ENCODE measurements around the gene MVD. TPM values are rescaled to one million over a fixed set of nuclear protein-coding genes. Genes with fewer than 3 reads are reported as not detected.

The MVD gene
- total RNA-seq, 4 donors from 2014 or later, result 36.8 to 107 (median 60.6) TPM

DNA sequence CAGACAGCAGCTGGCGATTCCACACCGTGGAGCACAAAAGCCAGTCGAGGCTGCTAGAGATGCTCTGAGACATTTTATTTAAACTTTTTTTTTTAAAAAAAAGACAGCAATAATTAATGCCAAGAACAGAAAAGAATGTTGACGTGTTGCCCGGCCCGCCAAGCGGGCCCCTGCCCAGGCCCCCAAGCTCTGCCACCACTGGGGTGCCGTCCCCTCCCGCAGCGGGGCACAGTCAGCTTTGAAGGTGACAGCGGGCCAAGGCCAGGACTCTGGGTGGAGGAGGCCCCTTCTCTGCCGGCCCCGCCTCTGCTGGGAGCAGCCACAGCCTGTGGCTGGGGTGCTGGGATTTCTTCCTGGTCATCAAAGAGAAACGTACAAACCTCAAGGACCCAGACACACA, 33.5 kb upstream of the MVD start:
- Histone ChIP-seq H3K27ac (no peak overlapping the region), H3K9me3 (no peaks in the 10 kb centered on the region), H3K4me1 (peaks cover 0 to 52% (median 21%) of the 10 kb centered on the region in 4 donors), H3K36me3 (peaks cover 0 to 38% (median 0%) of the 10 kb centered on the region in 3 donors), H3K27me3 (no peaks in the 10 kb centered on the region), H3K4me3 (no peak overlapping the region)
- TF ChIP-seq, protein P1, sequence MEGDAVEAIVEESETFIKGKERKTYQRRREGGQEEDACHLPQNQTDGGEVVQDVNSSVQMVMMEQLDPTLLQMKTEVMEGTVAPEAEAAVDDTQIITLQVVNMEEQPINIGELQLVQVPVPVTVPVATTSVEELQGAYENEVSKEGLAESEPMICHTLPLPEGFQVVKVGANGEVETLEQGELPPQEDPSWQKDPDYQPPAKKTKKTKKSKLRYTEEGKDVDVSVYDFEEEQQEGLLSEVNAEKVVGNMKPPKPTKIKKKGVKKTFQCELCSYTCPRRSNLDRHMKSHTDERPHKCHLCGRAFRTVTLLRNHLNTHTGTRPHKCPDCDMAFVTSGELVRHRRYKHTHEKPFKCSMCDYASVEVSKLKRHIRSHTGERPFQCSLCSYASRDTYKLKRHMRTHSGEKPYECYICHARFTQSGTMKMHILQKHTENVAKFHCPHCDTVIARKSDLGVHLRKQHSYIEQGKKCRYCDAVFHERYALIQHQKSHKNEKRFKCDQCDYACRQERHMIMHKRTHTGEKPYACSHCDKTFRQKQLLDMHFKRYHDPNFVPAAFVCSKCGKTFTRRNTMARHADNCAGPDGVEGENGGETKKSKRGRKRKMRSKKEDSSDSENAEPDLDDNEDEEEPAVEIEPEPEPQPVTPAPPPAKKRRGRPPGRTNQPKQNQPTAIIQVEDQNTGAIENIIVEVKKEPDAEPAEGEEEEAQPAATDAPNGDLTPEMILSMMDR (IDR thresholded peaks at IDR 0.05), result no peak
- TF ChIP-seq POLR2A (IDR thresholded peaks at IDR 0.05), result no peak
- DNase-seq, result no peak

- Histone ChIP-seq H3K27ac (no peak overlapping the region), H3K27me3 (no peaks in the 10 kb centered on the region), H3K4me3 (no peak overlapping the region), H3K36me3 (peaks cover 0 to 38% (median 0%) of the 10 kb centered on the region in 3 donors), H3K9me3 (no peaks in the 10 kb centered on the region), H3K4me1 (peaks cover 0 to 52% (median 20%) of the 10 kb centered on the region in 4 donors)
- DNase-seq, result no peak
- TF ChIP-seq POLR2A (IDR thresholded peaks at IDR 0.05), result no peak
- TF ChIP-seq, protein P1 (IDR thresholded peaks at IDR 0.05), result no peak
These were observed 32.9 kb upstream of the MVD start for GRCh38 chr16:88695753-88696152.

- Histone ChIP-seq H3K27ac (no peak overlapping the region), H3K36me3 (peaks cover 0 to 38% (median 0%) of the 10 kb centered on the region in 3 donors), H3K4me3 (no peak overlapping the region), H3K9me3 (no peaks in the 10 kb centered on the region), H3K4me1 (peaks cover 0 to 47% (median 20%) of the 10 kb centered on the region in 4 donors), H3K27me3 (no peaks in the 10 kb centered on the region)
- DNase-seq, result no peak
- TF ChIP-seq, protein P1 (IDR thresholded peaks at IDR 0.05), result no peak
- no peak for TF ChIP-seq POLR2A (IDR thresholded peaks at IDR 0.05)
These were observed 32.3 kb upstream of the MVD start for GRCh38 chr16:88695218-88695617.

DNA sequence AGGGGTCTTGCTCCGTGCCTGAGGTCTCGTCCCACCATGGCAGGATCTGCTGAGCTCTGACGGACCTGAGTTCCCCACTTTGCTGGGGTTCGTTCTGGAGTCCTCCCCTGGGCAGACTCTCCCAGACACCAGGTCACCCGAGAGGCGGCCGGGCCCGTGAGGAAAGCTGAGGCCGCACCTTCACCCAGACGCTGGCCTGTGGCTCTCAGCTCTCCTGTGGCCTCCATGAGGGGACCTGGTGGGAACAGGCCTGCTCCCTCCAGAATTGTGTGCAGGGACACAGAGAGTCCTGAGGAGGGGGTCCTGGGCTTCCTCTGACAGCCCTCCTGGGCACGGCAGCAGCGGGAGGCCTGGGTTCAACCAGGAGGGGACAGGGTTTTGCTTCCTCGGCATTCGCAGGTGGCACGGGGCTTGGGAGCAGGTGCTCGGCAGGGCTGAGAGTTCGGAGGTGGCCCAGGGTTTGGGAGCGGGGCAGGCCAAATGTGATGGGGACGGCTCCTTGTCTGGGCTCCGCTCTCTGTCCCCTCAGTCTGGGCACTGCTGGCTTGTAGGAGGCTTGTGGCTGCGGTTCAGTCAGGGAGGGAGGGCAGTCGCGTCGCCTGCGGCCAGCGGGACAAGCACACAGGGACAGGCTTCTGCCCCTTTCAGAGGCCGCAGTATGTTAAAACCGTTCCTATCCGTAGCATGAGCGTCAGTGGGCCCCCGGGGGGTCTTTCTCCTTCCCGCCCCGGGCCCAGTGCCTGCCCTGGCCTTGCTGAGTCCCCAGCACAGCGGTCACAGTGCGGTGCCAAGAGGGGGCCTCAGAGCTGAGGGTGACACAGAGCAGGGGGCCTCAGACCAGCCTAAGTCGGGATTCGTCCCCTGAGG, 31.6 kb upstream of the MVD start:
- Histone ChIP-seq H3K4me1 (peaks cover 0 to 40% (median 18%) of the 10 kb centered on the region in 4 donors), H3K36me3 (peaks cover 0 to 32% (median 0%) of the 10 kb centered on the region in 3 donors), H3K27ac (no peak overlapping the region), H3K9me3 (no peaks in the 10 kb centered on the region), H3K4me3 (no peak overlapping the region), H3K27me3 (no peaks in the 10 kb centered on the region)
- TF ChIP-seq, protein P1 (IDR thresholded peaks at IDR 0.05), result no peak
- no peak for TF ChIP-seq POLR2A (IDR thresholded peaks at IDR 0.05)
- DNase-seq, result no peak

GRCh38 chr16:88693420-88694177, 30.7 kb upstream of the MVD start:
- peak overlapping the region in 1 of 4 donors; percentile 67 for H3K27ac ChIP-seq
- H3K4me1 ChIP-seq, result peaks cover 0 to 32% (median 18%) of the 10 kb centered on the region in 4 donors
- no peak for TF ChIP-seq POLR2A (IDR thresholded peaks at IDR 0.05)
- TF ChIP-seq, protein P1 (IDR thresholded peaks at IDR 0.05), result no peak
- H3K36me3 ChIP-seq, result peaks cover 0 to 23% (median 0%) of the 10 kb centered on the region in 3 donors
- H3K4me3 ChIP-seq, result no peak overlapping the region
- DNase-seq, result no peak
- no peaks in the 10 kb centered on the region for H3K27me3 ChIP-seq
- no peaks in the 10 kb centered on the region for H3K9me3 ChIP-seq
